MM.1S (cell line): ENCODE results near the gene TSHR.
A peak's percentile ranks its signal among the peaks of the same experiment; 100 is the strongest.

Experiments used
- DNase-seq: peaks from one replicate; pipeline ENCODE4 v3.0.0-alpha.2; 2015
- H2AFZ ChIP-seq: fragments of 300-600 bp; sonication (generic); 2 replicates; pipeline ENCODE4 v1.6.0; 2016; ENCODE audit warnings: antibody characterized with exemption, low read length
- H3F3A ChIP-seq: fragments of 300-600 bp; sonication (generic); 2 replicates; pipeline ENCODE4 v1.6.1; 2016; ENCODE audit warnings: mild to moderate bottlenecking, antibody characterized with exemption, low read length, moderate library complexity, mixed read lengths; ENCODE audit not compliant: insufficient read depth
- H3K27ac ChIP-seq: fragments of 300-600 bp; sonication (generic); 2 replicates; pipeline ENCODE4 v1.5.1; 2016; ENCODE audit warnings: mild to moderate bottlenecking, low read length
- H3K27me3 ChIP-seq: fragments of 300-600 bp; sonication (generic); replicated peaks from 2 replicates; pipeline ENCODE4 v1.6.0; 2016; ENCODE audit warnings: low read length; ENCODE audit not compliant: insufficient read depth
- H3K36me3 ChIP-seq: fragments of 300-600 bp; sonication (generic); replicated peaks from 2 replicates; pipeline ENCODE4 v1.6.1; 2016; ENCODE audit warnings: mild to moderate bottlenecking, low read length, mixed read lengths; ENCODE audit not compliant: insufficient read depth
- H3K4me1 ChIP-seq: fragments of 300-600 bp; sonication (generic); 2 replicates; pipeline ENCODE4 v1.6.1; 2016; ENCODE audit warnings: low read length, mixed read lengths
- H3K4me2 ChIP-seq: fragments of 300-600 bp; sonication (generic); 2 replicates; pipeline ENCODE4 v1.6.0; 2016; ENCODE audit warnings: low read depth, low read length
- H3K4me3 ChIP-seq: fragments of 300-600 bp; sonication (generic); 2 replicates; pipeline ENCODE4 v1.5.1; 2016; ENCODE audit warnings: low read length, mixed read lengths
- H3K79me2 ChIP-seq: fragments of 300-600 bp; sonication (generic); 2 replicates; pipeline ENCODE4 v1.6.1; 2016; ENCODE audit warnings: mixed run types, low read length, mixed read lengths
- H3K9ac ChIP-seq: fragments of 300-600 bp; sonication (generic); 2 replicates; pipeline ENCODE4 v1.6.1; 2016; ENCODE audit warnings: low read length, mixed read lengths
- H3K9me2 ChIP-seq: fragments of 300-600 bp; sonication (generic); replicated peaks from 2 replicates; pipeline ENCODE4 v1.6.1; 2016; ENCODE audit warnings: mild to moderate bottlenecking, low read length, mixed read lengths; ENCODE audit not compliant: insufficient read depth
- H3K9me3 ChIP-seq: fragments of 300-600 bp; sonication (generic); replicated peaks from 2 replicates; pipeline ENCODE4 v1.6.1; 2016; ENCODE audit warnings: mild to moderate bottlenecking, low read length, mixed read lengths; ENCODE audit not compliant: insufficient read depth
- H4K20me1 ChIP-seq: fragments of 300-600 bp; sonication (generic); 2 replicates; pipeline ENCODE4 v1.6.1; 2016; ENCODE audit warnings: mild to moderate bottlenecking, low read length, moderate library complexity, mixed read lengths; ENCODE audit not compliant: insufficient read depth
- CTCF ChIP-seq: fragments of 300-600 bp; sonication (generic); IDR thresholded peaks from 2 replicates; pipeline ENCODE4 v1.5.1; 2016; ENCODE audit warnings: antibody characterized with exemption, low read length, mixed read lengths
- EZH2 ChIP-seq: fragments of 300-600 bp; sonication (generic); optimal IDR thresholded peaks from 2 replicates; pipeline ENCODE3; 2017; ENCODE audit warnings: low read depth, mild to moderate bottlenecking, antibody characterized with exemption, low read length, mixed read lengths
- EZH2phosphoT487 ChIP-seq: fragments of 300-600 bp; sonication (generic); IDR thresholded peaks from 2 replicates; pipeline ENCODE4 v1.6.1; 2018; ENCODE audit warnings: antibody characterized with exemption, low read length

The TSHR gene

DNA sequence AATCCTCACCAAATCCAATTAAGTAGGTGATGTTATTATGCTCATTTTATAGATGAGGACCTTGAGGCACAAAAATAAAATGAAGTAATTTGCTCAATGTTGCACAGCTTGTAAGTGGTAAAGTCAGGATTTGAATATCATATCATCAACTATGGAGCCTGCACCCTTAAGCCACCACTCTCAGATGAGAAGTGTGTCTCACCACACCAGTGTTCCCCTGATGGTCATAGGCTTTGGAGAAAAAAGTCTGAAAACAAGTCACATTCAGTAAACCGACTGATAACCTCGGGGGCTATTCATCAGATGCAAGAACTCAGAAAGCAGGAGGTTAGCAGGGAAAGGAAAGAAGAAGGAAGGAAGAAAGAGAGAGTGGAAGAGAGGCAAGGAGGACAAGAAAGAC lies 2.8 kb downstream of the TSHR start:
- no peak overlapping the region for H3K4me3 ChIP-seq
- H3K9ac ChIP-seq, result no peak overlapping the region
- TF ChIP-seq CTCF, result no peak
- TF ChIP-seq EZH2phosphoT487, result no peak
- no peak for TF ChIP-seq EZH2
- H3F3A ChIP-seq, result peaks cover 16% of the 10 kb centered on the region
- no peak for DNase-seq
- peak overlapping the region; percentile 98 for H3K27ac ChIP-seq
- H3K9me3 ChIP-seq, result no peaks in the 10 kb centered on the region
- no peaks in the 10 kb centered on the region for H3K36me3 ChIP-seq
- no peaks in the 10 kb centered on the region for H3K27me3 ChIP-seq
- H3K4me2 ChIP-seq, result 0 out of 2 replicates have a peak overlapping the region, but pooled peaks have one; percentile 63
- no peaks in the 10 kb centered on the region for H3K9me2 ChIP-seq
- H4K20me1 ChIP-seq, result no peaks in the 10 kb centered on the region
- H2AFZ ChIP-seq, result no peak overlapping the region
- no peaks in the 10 kb centered on the region for H3K79me2 ChIP-seq
- H3K4me1 ChIP-seq, result peaks cover 56% of the 10 kb centered on the region

GRCh38 chr14:80958939-80959338 lies 3.5 kb downstream of the TSHR start:
- Histone ChIP-seq H3K9me3 (no peaks in the 10 kb centered on the region), H3K4me3 (no peak overlapping the region), H3K9ac (peak overlapping the region; percentile 49; the same call in 1 of the 2 replicates), H3K4me2 (peak overlapping the region; percentile 63), H2AFZ (no peak overlapping the region), H3F3A (peaks cover 16% of the 10 kb centered on the region), H3K36me3 (no peaks in the 10 kb centered on the region), H3K27me3 (no peaks in the 10 kb centered on the region), H3K4me1 (peaks cover 56% of the 10 kb centered on the region), H3K27ac (peak overlapping the region; percentile 98), H4K20me1 (no peaks in the 10 kb centered on the region), H3K79me2 (no peaks in the 10 kb centered on the region), H3K9me2 (no peaks in the 10 kb centered on the region)
- no peak for DNase-seq
- no peak for TF ChIP-seq CTCF
- TF ChIP-seq EZH2phosphoT487, result no peak
- no peak for TF ChIP-seq EZH2

- no peaks in the 10 kb centered on the region for H3K79me2 ChIP-seq
- H3K9me3 ChIP-seq, result no peaks in the 10 kb centered on the region
- no peak for TF ChIP-seq EZH2
- no peak for TF ChIP-seq EZH2phosphoT487
- no peak for TF ChIP-seq CTCF
- H4K20me1 ChIP-seq, result no peaks in the 10 kb centered on the region
- H3K9me2 ChIP-seq, result no peaks in the 10 kb centered on the region
- peaks cover 56% of the 10 kb centered on the region for H3K4me1 ChIP-seq
- peak overlapping the region; percentile 42; the same call in 1 of the 2 replicates for H3K4me3 ChIP-seq
- DNase-seq, result peak; percentile 93
- H3K9ac ChIP-seq, result peak overlapping the region; percentile 64
- peaks cover 16% of the 10 kb centered on the region for H3F3A ChIP-seq
- H2AFZ ChIP-seq, result no peak overlapping the region
- H3K4me2 ChIP-seq, result peak overlapping the region; percentile 78
- H3K36me3 ChIP-seq, result no peaks in the 10 kb centered on the region
- peak overlapping the region; percentile 98 for H3K27ac ChIP-seq
- H3K27me3 ChIP-seq, result no peaks in the 10 kb centered on the region
These were observed 4.1 kb downstream of the TSHR start for GRCh38 chr14:80959496-80959895.
